IMR-90 (cell line): ENCODE results near the gene DAND5. TPM values are rescaled to one million over a fixed set of nuclear protein-coding genes. Genes with fewer than 3 reads are reported as not detected.

Source experiments
- ATAC-seq: fragments of 200-7000 bp; cut with Tn5 transposase; 2 replicates; pipeline ENCODE4 v1.9.1; 2020; ENCODE audit warnings: low read depth, mild to moderate bottlenecking, moderate library complexity
- BruUV-seq: library from RNA; stranded (reverse); fragments of 400-500 nt; replicated peaks from 2 replicates; lab custom pipeline; 2021; lab: Mats Ljungman, UMichigan
- CTCF ChIA-PET: fragments of 300-600 bp; formaldehyde crosslinking; extraction: SDS; loops from one replicate; lab custom pipeline; 2021; ENCODE audit warnings: antibody characterized with exemption; lab: Yijun Ruan, JAX
- POLR2A ChIA-PET: fragments of 300-600 bp; sonication (Branson Sonifier 250); formaldehyde crosslinking; loops from one replicate; lab custom pipeline; 2022; ENCODE audit warnings: antibody characterized with exemption; ENCODE audit not compliant: unreplicated experiment; lab: Charles Lee
- DNase-seq: peaks from one replicate; pipeline ENCODE4 v3.0.0; 2013
- H2AFZ ChIP-seq: replicated peaks from 2 replicates; pipeline ENCODE3; 2013; ENCODE audit warnings: low read length, mild to moderate bottlenecking; ENCODE audit not compliant: poor library complexity
- H2AK5ac ChIP-seq: 2 replicates; pipeline ENCODE4 v1.6.1; 2013; ENCODE audit warnings: low read depth, low read length, inconsistent platforms
- H2AK9ac ChIP-seq: replicated peaks from 2 replicates; pipeline ENCODE3; 2013; ENCODE audit warnings: mild to moderate bottlenecking, low read depth, low read length, moderate library complexity; ENCODE audit not compliant: poor library complexity
- H2BK120ac ChIP-seq: 2 replicates; pipeline ENCODE4 v1.6.1; 2013; ENCODE audit warnings: low read depth, low read length, inconsistent platforms
- H2BK15ac ChIP-seq: 3 replicates; pipeline ENCODE4 v1.6.1; 2013; ENCODE audit warnings: low read depth, low read length, inconsistent platforms
- H2BK20ac ChIP-seq: 2 replicates; pipeline ENCODE4 v1.6.1; 2013; ENCODE audit warnings: low read depth, mild to moderate bottlenecking, inconsistent platforms, low read length, moderate library complexity
- H2BK5ac ChIP-seq: 2 replicates; pipeline ENCODE4 v1.6.1; 2013; ENCODE audit warnings: mild to moderate bottlenecking, low read depth, low read length, inconsistent platforms; ENCODE audit not compliant: poor library complexity, severe bottlenecking
- H3K14ac ChIP-seq: replicated peaks from 2 replicates; pipeline ENCODE4 v1.6.1; 2013; ENCODE audit warnings: low read depth, low read length, inconsistent platforms
- H3K18ac ChIP-seq: 2 replicates; pipeline ENCODE4 v1.6.1; 2013; ENCODE audit warnings: low read depth, low read length, control low read depth
- H3K23ac ChIP-seq: 2 replicates; pipeline ENCODE4 v1.6.1; 2013; ENCODE audit warnings: low read depth, low read length, inconsistent platforms
- H3K27ac ChIP-seq: 2 replicates; pipeline ENCODE4 v1.5.1; 2013; ENCODE audit warnings: mild to moderate bottlenecking, control low read depth, low read length; ENCODE audit not compliant: insufficient read depth
- H3K27me3 ChIP-seq: 2 replicates; pipeline ENCODE4 v1.6.1; 2013; ENCODE audit warnings: low read length; ENCODE audit not compliant: control insufficient read depth, insufficient read depth
- H3K36me3 ChIP-seq: 2 replicates; pipeline ENCODE4 v1.6.1; 2013; ENCODE audit warnings: low read length, mixed read lengths; ENCODE audit not compliant: control insufficient read depth, insufficient read depth
- H3K4ac ChIP-seq: 2 replicates; pipeline ENCODE4 v1.6.1; 2013; ENCODE audit warnings: low read depth, low read length, inconsistent platforms
- H3K4me1 ChIP-seq: 2 replicates; pipeline ENCODE4 v1.6.1; 2013; ENCODE audit warnings: low read length, mixed read lengths; ENCODE audit not compliant: control insufficient read depth, insufficient read depth
- H3K4me2 ChIP-seq: 2 replicates; pipeline ENCODE4 v1.6.1; 2013; ENCODE audit warnings: low read depth, mild to moderate bottlenecking, control low read depth, low read length, moderate library complexity
- H3K4me3 ChIP-seq: 2 replicates; pipeline ENCODE4 v1.5.1; 2013; ENCODE audit warnings: low read depth, mild to moderate bottlenecking, control low read depth, low read length, moderate library complexity; ENCODE audit not compliant: insufficient read depth
- H3K56ac ChIP-seq: 2 replicates; pipeline ENCODE4 v1.6.1; 2013; ENCODE audit warnings: low read length, inconsistent platforms; ENCODE audit not compliant: insufficient read depth; ENCODE audit errors: extremely low read depth
- H3K79me1 ChIP-seq, 2 experiments: 2 replicates each; pipeline ENCODE4 v1.6.1; 2013; ENCODE audit warnings: low read length in 2 of 2, inconsistent platforms in 1 of 2, low read depth in 1 of 2
- H3K9ac ChIP-seq: 2 replicates; pipeline ENCODE4 v1.6.1; 2013; ENCODE audit warnings: low read depth, low read length, control low read depth
- H3K9me1 ChIP-seq: 2 replicates; pipeline ENCODE4 v1.6.1; 2013; ENCODE audit warnings: low read length, inconsistent platforms; ENCODE audit not compliant: insufficient read depth
- H3K9me3 ChIP-seq: 2 replicates; pipeline ENCODE4 v1.6.1; 2013; ENCODE audit warnings: low read length; ENCODE audit not compliant: control insufficient read depth, insufficient read depth
- H4K20me1 ChIP-seq: 2 replicates; pipeline ENCODE4 v1.6.1; 2013; ENCODE audit warnings: low read length, inconsistent platforms; ENCODE audit not compliant: insufficient read depth
- H4K5ac ChIP-seq: 2 replicates; pipeline ENCODE4 v1.6.1; 2013; ENCODE audit warnings: mild to moderate bottlenecking, low read depth, low read length, control low read depth
- H4K8ac ChIP-seq, 2 experiments: 2 replicates each; pipeline ENCODE4 v1.6.1; 2013; ENCODE audit warnings: low read depth in 2 of 2, low read length in 2 of 2, control low read depth in 1 of 2, inconsistent platforms in 1 of 2
- H4K91ac ChIP-seq: 2 replicates; pipeline ENCODE4 v1.6.1; 2013; ENCODE audit warnings: low read depth, low read length, inconsistent platforms; ENCODE audit not compliant: insufficient read depth
- CHD1 ChIP-seq: IDR thresholded peaks from 2 replicates; pipeline ENCODE4 v1.6.1; 2012; ENCODE audit warnings: low read depth, low read length, improper control_type of control experiment
- CTCF ChIP-seq: conservative IDR thresholded peaks from 2 replicates; pipeline ENCODE4 v1.5.1; 2012; ENCODE audit warnings: mild to moderate bottlenecking, low read depth, low read length, improper control_type of control experiment
- MAFK ChIP-seq: IDR thresholded peaks from 2 replicates; pipeline ENCODE4 v1.6.1; 2012; ENCODE audit warnings: low read depth, low read length, improper control_type of control experiment
- MAZ ChIP-seq: IDR thresholded peaks from 2 replicates; pipeline ENCODE4 v1.6.1; 2012; ENCODE audit warnings: low read depth, mild to moderate bottlenecking, low read length, improper control_type of control experiment, moderate library complexity, borderline replicate concordance
- RAD21 ChIP-seq: IDR thresholded peaks from 2 replicates; pipeline ENCODE4 v1.6.1; 2012; ENCODE audit warnings: low read length, improper control_type of control experiment
- USF2 ChIP-seq: fragments of 150-350 bp; IDR thresholded peaks from 2 replicates; pipeline ENCODE4 v1.6.1; 2017; ENCODE audit warnings: mild to moderate bottlenecking, antibody characterized with exemption, low read length, low read depth
- WGBS, 2 experiments: methylation state at CpG; one replicate each; pipeline versions ENCODE4 v1.1.5 to v1.1.7; 2013; ENCODE audit warnings: missing lambda C conversion rate in 2 of 2; ENCODE audit not compliant: insufficient read length in 1 of 2; ENCODE audit errors: extremely low coverage in 2 of 2; 5-methylcytosine and 5-hydroxymethylcytosine counted together
- dilution Hi-C: fragments of 300-500 bp; cut with HindIII; formaldehyde crosslinking; loops from one replicate; pipeline ENCODE4 v1.14.3; 2018; ENCODE audit warnings: low sequenced_read_pairs; ENCODE audit not compliant: unreplicated experiment
- in situ Hi-C: fragments of 300-500 bp; cut with MboI; formaldehyde crosslinking; loops from 3 replicates; pipeline ENCODE4 v1.14.3; 2019; ENCODE audit warnings: low sequenced_read_pairs, inconsistent platforms, mixed read lengths
- intact Hi-C: fragments of 100-400 bp; cut with micrococcal nuclease; formaldehyde crosslinking; loops from 2 replicates; pipeline ENCODE4 v1.10.0; 2022
- polyA plus RNA-seq, 3 experiments: library from polyadenylated mRNA; depleted of rRNA; stranded (reverse); fragments of >200 nt; gene quantifications; 2 replicates each; pipeline ENCODE4 v1.2.3, GENCODE V29; 2012; ENCODE audit warnings: low replicate concordance in 1 of 3
- total RNA-seq: library from RNA; depleted of rRNA; stranded (reverse); fragments of >200 nt; gene quantifications from 2 replicates; pipeline ENCODE4 v1.2.3, GENCODE V29; 2012

Gene DAND5
- total and polyA plus RNA-seq, 2 of the 4 experiments (the other 2 are of a cell fraction): 0.03 TPM; not detected in 1

GRCh38 chr19:12982648-12983047, 13.3 kb downstream of the DAND5 start:
- Histone ChIP-seq H3K14ac (no peak overlapping the region), H2AK9ac (no peak overlapping the region), H3K36me3 (no peaks in the 10 kb centered on the region), H4K8ac (no peak overlapping the region), H2BK5ac (no peak overlapping the region), H2AK5ac (no peak overlapping the region; the same call in 1 of the 2 replicates), H3K27me3 (no peaks in the 10 kb centered on the region), H3K9me3 (no peaks in the 10 kb centered on the region), H3K56ac (no peak overlapping the region), H3K4me2 (no peak overlapping the region), H3K4me1 (peaks cover 3% of the 10 kb centered on the region; the same call in 1 of the 2 replicates), H3K27ac (no peak overlapping the region), H2BK20ac (no peak overlapping the region), H4K20me1 (no peaks in the 10 kb centered on the region), H3K4me3 (no peak overlapping the region), H4K5ac (no peak overlapping the region), H4K91ac (no peak overlapping the region), H3K18ac (no peak overlapping the region), H2AFZ (no peak overlapping the region), H3K4ac (no peak overlapping the region), H2BK120ac (no peak overlapping the region), H2BK15ac (no peak overlapping the region), H3K9me1 (0 out of 2 replicates have a peak, but pooled peaks cover 2% of the 10 kb centered on the region), H3K23ac (no peak overlapping the region), H3K79me1 (no peaks in the 10 kb centered on the region; a peak in 1 of 4 replicates), H3K9ac (no peak overlapping the region)
- no peak for TF ChIP-seq MAZ
- TF ChIP-seq CHD1: no peak
- TF ChIP-seq CTCF: no peak
- TF ChIP-seq MAFK: no peak
- TF ChIP-seq USF2: no peak
- no peak for TF ChIP-seq RAD21
- WGBS, 2 experiments: 100% methylated on average over 1 of the region's 6 CpGs; no CpG with 5 or more reads in 1 of the 2 experiments
- intact Hi-C loops: loop anchor here (1.0 kb wide), 2 partner anchors 79 to 111 kb away; no protein-coding TSS in a partner anchor
- CTCF ChIA-PET: interaction anchor here (4.3 kb wide), 1 partner anchor 79 kb away, joined by 25 read pairs; no protein-coding TSS in a partner anchor
- in situ Hi-C loops: loop anchor here (5.0 to 25.0 kb wide), 2 partner anchors 110 to 755 kb away; a partner anchor contains a TSS
- POLR2A ChIA-PET: interaction anchor here (0.7 kb wide), 1 partner anchor 182 kb away, joined by 3 read pairs; no protein-coding TSS in a partner anchor
- no TSS peak for BruUV-seq
- no peak for DNase-seq
- dilution Hi-C loops: no loop called here
- ATAC-seq: no peak
